ENCODE results near the gene ACYP1. TPM values are rescaled to one million over a fixed set of nuclear protein-coding genes. Genes with fewer than 3 reads are reported as not detected.

Gene ACYP1
- total RNA-seq, 4 donors from 2014 or later, result 6.6 to 36.0 (median 23.2) TPM

DNA sequence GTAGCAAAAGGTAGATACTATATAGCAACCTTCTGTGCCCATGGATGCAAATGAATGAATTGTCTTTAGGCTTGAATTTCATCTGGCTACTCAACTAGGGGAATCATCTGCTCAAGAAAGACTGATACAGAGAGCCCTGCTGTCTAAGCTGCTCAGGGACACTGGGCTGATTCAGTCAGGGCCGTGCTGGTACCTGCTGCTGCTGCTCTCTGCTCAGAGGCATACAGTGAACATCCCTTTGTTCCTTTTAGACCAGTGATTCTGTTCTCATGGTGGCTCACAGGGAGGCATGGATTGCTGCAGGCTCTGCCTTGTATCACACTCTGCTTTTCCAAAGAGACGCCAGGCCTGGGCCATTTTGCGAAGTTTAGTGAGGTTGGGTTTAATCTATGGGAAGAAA, 47.0 kb downstream of the ACYP1 start:
- no peaks in the 10 kb centered on the region for H3K27me3 ChIP-seq
- H3K4me1 ChIP-seq, result peaks cover 0 to 6% (median 4%) of the 10 kb centered on the region in 4 donors
- intact Hi-C loops (cut with DNase I; ENCODE audit: low total_unique reads) (no loop called here), in situ Hi-C loops (cut with MboI; ENCODE audit: low pct_ligation_motif_present in 1 of 4, low pct_unique_long_range_greater_than_20kb in 1 of 4, low sequenced_read_pairs in 3 of 4) (no loop called here)
- peaks cover 0 to 53% (median 25%) of the 10 kb centered on the region in 4 donors for H3K36me3 ChIP-seq
- no peak overlapping the region for H3K27ac ChIP-seq
- H3K9me3 ChIP-seq, result no peaks in the 10 kb centered on the region
- no peak for DNase-seq
- no peak overlapping the region for H3K4me3 ChIP-seq
- TF ChIP-seq POLR2AphosphoS5 (IDR thresholded peaks at IDR 0.05) (no peak), POLR2A (IDR thresholded peaks at IDR 0.05) (no peak), EP300 (IDR thresholded peaks at IDR 0.05; ENCODE audit: low read depth) (no peak)
- TF ChIP-seq, protein P1, sequence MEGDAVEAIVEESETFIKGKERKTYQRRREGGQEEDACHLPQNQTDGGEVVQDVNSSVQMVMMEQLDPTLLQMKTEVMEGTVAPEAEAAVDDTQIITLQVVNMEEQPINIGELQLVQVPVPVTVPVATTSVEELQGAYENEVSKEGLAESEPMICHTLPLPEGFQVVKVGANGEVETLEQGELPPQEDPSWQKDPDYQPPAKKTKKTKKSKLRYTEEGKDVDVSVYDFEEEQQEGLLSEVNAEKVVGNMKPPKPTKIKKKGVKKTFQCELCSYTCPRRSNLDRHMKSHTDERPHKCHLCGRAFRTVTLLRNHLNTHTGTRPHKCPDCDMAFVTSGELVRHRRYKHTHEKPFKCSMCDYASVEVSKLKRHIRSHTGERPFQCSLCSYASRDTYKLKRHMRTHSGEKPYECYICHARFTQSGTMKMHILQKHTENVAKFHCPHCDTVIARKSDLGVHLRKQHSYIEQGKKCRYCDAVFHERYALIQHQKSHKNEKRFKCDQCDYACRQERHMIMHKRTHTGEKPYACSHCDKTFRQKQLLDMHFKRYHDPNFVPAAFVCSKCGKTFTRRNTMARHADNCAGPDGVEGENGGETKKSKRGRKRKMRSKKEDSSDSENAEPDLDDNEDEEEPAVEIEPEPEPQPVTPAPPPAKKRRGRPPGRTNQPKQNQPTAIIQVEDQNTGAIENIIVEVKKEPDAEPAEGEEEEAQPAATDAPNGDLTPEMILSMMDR (IDR thresholded peaks at IDR 0.05), result no peak
- WGBS, 2 donors (ENCODE audit: low coverage in 1 of 2), result 80 to 90% methylated on average over 1 to 3 of the region's 3 CpGs

- TF ChIP-seq, protein P1 (IDR thresholded peaks at IDR 0.05), result no peak
- TF ChIP-seq POLR2A (IDR thresholded peaks at IDR 0.05) (no peak), EP300 (IDR thresholded peaks at IDR 0.05; ENCODE audit: low read depth) (no peak), POLR2AphosphoS5 (IDR thresholded peaks at IDR 0.05) (no peak)
- no peak for DNase-seq
- H3K4me3 ChIP-seq, result no peak overlapping the region
- H3K4me1 ChIP-seq, result peaks cover 0 to 6% (median 6%) of the 10 kb centered on the region in 4 donors
- no peaks in the 10 kb centered on the region for H3K27me3 ChIP-seq
- H3K27ac ChIP-seq, result no peak overlapping the region
- in situ Hi-C loops (cut with MboI; ENCODE audit: low pct_ligation_motif_present in 1 of 4, low pct_unique_long_range_greater_than_20kb in 1 of 4, low sequenced_read_pairs in 3 of 4) (no loop called here), intact Hi-C loops (cut with DNase I; ENCODE audit: low total_unique reads) (no loop called here)
- H3K36me3 ChIP-seq, result peaks cover 0 to 57% (median 25%) of the 10 kb centered on the region in 4 donors
- H3K9me3 ChIP-seq, result no peaks in the 10 kb centered on the region
- 77 to 91% methylated on average over 5 of the region's 5 CpGs for WGBS, 2 donors (ENCODE audit: low coverage in 1 of 2)
These were observed 48.3 kb downstream of the ACYP1 start for GRCh38 chr14:75015496-75015895.

DNA sequence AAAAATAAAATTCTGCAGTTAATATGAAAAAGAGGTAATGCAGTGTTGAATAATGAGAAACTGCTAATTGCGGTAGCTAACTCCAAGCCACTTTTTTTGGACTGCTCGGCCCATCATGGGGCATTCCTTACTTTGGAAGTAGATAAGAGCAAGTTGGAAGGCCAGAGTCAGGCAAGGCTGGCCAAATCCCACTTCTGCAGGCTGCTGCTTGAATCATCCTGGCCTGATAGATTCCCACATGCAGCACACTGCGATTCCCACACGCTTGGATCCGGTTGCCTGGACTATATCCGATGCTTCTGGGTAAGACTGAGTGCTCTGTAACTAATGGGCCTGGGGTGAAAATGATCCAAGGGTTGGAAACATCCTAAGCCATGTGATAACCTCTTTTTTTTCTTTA, 50.5 kb downstream of the ACYP1 start:
- in situ Hi-C loops (cut with MboI; ENCODE audit: low pct_ligation_motif_present in 1 of 4, low pct_unique_long_range_greater_than_20kb in 1 of 4, low sequenced_read_pairs in 3 of 4), result no loop called here
- TF ChIP-seq POLR2AphosphoS5 (IDR thresholded peaks at IDR 0.05) (no peak), POLR2A (IDR thresholded peaks at IDR 0.05) (no peak), EP300 (IDR thresholded peaks at IDR 0.05; ENCODE audit: low read depth) (no peak)
- TF ChIP-seq, protein P1 (IDR thresholded peaks at IDR 0.05), result no peak
- peaks cover 0 to 64% (median 26%) of the 10 kb centered on the region in 4 donors for H3K36me3 ChIP-seq
- H3K4me1 ChIP-seq, result peaks cover 0 to 6% (median 4%) of the 10 kb centered on the region in 4 donors
- H3K4me3 ChIP-seq, result no peak overlapping the region
- 81 to 90% methylated on average over 6 of the region's 6 CpGs for WGBS, 2 donors (ENCODE audit: low coverage in 1 of 2)
- H3K27me3 ChIP-seq, result no peaks in the 10 kb centered on the region
- DNase-seq, result no peak
- no peak overlapping the region for H3K27ac ChIP-seq
- H3K9me3 ChIP-seq, result no peaks in the 10 kb centered on the region
- intact Hi-C loops (cut with DNase I; ENCODE audit: low total_unique reads), result no loop called here

DNA sequence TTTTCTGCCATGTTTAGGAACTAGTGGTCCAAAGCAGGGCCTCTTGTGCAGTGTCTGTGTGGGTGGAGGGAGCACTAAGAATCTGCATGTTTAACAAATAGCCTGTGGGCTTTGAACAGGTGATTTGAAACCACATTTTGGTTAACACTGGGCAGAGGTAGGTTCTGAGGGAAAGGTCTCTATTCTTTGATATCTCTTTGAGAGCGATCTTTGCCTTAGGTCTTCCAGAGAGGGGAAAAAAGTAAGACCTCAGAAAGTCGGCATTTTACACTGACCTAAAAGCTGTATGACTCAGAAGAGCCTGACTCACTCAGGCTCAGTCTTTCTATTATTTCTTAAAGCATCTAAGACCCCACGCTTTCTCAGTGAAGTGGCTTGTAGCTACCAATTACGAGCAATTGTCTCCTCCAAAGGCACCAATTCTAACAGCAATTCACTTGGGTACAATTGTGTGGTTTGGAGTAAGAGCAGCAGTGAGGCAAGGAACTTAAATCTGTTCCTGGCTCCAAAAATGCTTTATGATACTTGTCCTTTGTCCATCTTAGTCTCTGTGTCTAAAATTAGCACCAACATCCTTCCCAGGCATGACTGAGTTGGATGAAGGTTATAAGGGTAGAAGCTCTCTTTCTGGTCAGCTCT, 52.3 kb downstream of the ACYP1 start:
- Histone ChIP-seq H3K9me3 (no peaks in the 10 kb centered on the region), H3K27ac (peak overlapping the region; percentile 4 to 28 (median 20)), H3K27me3 (no peaks in the 10 kb centered on the region), H3K4me3 (no peak overlapping the region), H3K36me3 (peaks cover 0 to 64% (median 23%) of the 10 kb centered on the region in 4 donors), H3K4me1 (peaks cover 0 to 6% (median 0%) of the 10 kb centered on the region in 4 donors)
- in situ Hi-C loops (cut with MboI; ENCODE audit: low pct_ligation_motif_present in 1 of 4, low pct_unique_long_range_greater_than_20kb in 1 of 4, low sequenced_read_pairs in 3 of 4) (no loop called here), intact Hi-C loops (cut with DNase I; ENCODE audit: low total_unique reads) (no loop called here)
- no peak for DNase-seq
- 75% methylated on average over 4 of the region's 4 CpGs; no CpG with 5 or more reads in 1 of the 2 donors for WGBS, 2 donors (ENCODE audit: low coverage in 1 of 2)
- TF ChIP-seq, protein P1 (IDR thresholded peaks at IDR 0.05), result no peak
- no peak for TF ChIP-seq POLR2A (IDR thresholded peaks at IDR 0.05)
- no peak for TF ChIP-seq POLR2AphosphoS5 (IDR thresholded peaks at IDR 0.05)
- TF ChIP-seq EP300 (IDR thresholded peaks at IDR 0.05; ENCODE audit: low read depth), result no peak
